Fibroblast of lung (primary cell): ENCODE data around the gene SCFD2.

Experiments used
- EZH2 ChIP-seq: IDR thresholded peaks from 2 replicates; pipeline ENCODE4 v1.5.1; 2012; ENCODE audit warnings: low read length, control low read depth, mild to moderate bottlenecking; ENCODE audit errors: missing control alignments
- TF ChIP-seq, protein P1 (sequence below), 2 donors: IDR thresholded peaks in 1 of 2; conservative IDR thresholded peaks in 1 of 2; 1 replicate in 1 of 2; 2 replicates in 1 of 2; pipeline ENCODE4 v1.5.1; 2011 to 2012; ENCODE audit warnings: low read length in 2 of 2, control low read depth in 1 of 2, inconsistent platforms in 1 of 2, low read depth in 1 of 2, mild to moderate bottlenecking in 1 of 2

DNA sequence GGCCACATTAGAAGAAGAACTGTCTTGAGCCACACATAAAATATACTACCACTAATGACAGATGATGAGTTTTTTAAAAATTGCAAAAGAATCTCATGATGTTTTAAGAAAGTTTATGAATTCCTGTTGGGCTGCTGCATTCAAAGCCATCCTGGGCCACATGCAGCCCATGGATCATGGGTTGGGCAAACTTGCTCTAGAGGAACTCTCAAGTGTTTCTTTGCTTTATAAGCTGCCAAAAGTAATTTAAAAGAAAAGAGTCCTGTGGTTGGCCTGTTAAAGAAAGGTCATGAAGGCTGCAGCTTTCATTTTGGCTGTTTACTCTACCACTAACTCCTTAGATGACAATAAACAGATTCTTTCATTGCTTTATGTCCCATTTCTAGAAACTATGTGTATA, 218.2 kb downstream of the SCFD2 start:
- TF ChIP-seq, protein P1, sequence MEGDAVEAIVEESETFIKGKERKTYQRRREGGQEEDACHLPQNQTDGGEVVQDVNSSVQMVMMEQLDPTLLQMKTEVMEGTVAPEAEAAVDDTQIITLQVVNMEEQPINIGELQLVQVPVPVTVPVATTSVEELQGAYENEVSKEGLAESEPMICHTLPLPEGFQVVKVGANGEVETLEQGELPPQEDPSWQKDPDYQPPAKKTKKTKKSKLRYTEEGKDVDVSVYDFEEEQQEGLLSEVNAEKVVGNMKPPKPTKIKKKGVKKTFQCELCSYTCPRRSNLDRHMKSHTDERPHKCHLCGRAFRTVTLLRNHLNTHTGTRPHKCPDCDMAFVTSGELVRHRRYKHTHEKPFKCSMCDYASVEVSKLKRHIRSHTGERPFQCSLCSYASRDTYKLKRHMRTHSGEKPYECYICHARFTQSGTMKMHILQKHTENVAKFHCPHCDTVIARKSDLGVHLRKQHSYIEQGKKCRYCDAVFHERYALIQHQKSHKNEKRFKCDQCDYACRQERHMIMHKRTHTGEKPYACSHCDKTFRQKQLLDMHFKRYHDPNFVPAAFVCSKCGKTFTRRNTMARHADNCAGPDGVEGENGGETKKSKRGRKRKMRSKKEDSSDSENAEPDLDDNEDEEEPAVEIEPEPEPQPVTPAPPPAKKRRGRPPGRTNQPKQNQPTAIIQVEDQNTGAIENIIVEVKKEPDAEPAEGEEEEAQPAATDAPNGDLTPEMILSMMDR (conservative IDR thresholded peaks at IDR 0.05 in 1 of 2, IDR thresholded peaks at IDR 0.05 in 1 of 2; ENCODE audit: low read depth in 1 of 2, low read length in 2 of 2), result no peak
- no peak for TF ChIP-seq EZH2
